ENCODE measurements around the gene RASGEF1B.
"Not testable (repeated sequence)": the region's sequence is repeated elsewhere in the genome, so short reads cannot be mapped to it uniquely, and the experiment has no call there.

Gene RASGEF1B

GRCh38 chr4:81498046-81498445, 26.3 kb upstream of the RASGEF1B start:
- DNase-seq (ENCODE audit: low read depth) = no peak

DNA sequence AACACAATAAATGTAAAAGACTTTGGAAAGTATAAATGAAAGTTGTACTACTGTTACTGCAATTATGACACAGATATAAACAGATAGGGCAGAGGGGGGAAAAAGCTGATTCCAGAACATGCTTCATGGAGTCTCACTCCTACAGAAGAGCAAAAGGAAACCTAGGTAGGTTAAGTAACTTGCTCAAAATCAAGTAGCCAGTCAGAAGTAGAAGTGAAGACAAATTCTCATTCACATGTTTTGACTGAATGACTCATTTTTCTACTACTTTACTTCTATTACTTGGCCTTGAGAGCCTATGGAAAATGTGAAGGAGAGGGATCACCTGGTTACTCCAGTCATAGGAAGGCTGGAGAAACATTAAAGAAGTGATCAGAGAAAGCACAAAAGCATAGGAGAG, 23.6 kb upstream of the RASGEF1B start:
- no peak for DNase-seq (ENCODE audit: low read depth)

GRCh38 chr4:81494031-81494431, 22.3 kb upstream of the RASGEF1B start:
- DNase-seq (ENCODE audit: low read depth) = no peak

- DNase-seq (ENCODE audit: low read depth) = no peak
These were observed 21.0 kb upstream of the RASGEF1B start for GRCh38 chr4:81492606-81493230.

- no peak for DNase-seq (ENCODE audit: low read depth)
These were observed 20.2 kb upstream of the RASGEF1B start for GRCh38 chr4:81491943-81492342.

GRCh38 chr4:81490403-81491160, 18.9 kb upstream of the RASGEF1B start:
- no peak for DNase-seq (ENCODE audit: low read depth)

GRCh38 chr4:81486502-81486901, 14.8 kb upstream of the RASGEF1B start:
- no peak for DNase-seq (ENCODE audit: low read depth)

DNA sequence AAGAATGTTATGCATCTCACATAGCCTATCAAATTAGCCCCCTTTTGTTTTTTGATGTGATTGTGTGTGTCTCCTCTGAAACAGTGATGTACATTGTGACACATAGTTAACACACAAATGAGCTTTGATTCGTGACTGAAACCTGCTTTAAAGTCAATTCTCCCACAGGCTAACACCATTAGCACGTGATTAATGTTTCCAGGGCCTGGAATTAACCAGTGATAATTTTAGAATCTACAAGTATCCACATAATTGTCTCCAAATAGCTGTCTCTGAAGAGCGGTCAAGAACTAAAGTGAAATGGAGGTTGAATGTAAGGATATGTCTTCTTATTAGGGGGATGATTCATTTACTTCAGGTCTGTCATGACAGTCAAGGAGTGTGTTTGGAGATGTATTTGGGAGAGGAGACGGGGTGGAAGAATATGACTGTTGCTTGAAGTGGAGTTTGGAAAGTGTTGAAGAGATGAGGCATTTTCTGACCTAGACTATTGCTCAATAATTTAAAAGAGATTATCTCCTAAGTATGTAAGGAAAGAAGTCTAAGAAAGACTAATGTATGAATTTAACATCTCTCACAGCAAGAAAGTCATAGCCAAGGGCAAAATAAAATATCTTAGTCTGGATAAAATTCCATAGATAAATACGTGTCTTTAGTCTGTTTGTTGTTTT, 13.7 kb upstream of the RASGEF1B start:
- no peak for DNase-seq (ENCODE audit: low read depth)

DNA sequence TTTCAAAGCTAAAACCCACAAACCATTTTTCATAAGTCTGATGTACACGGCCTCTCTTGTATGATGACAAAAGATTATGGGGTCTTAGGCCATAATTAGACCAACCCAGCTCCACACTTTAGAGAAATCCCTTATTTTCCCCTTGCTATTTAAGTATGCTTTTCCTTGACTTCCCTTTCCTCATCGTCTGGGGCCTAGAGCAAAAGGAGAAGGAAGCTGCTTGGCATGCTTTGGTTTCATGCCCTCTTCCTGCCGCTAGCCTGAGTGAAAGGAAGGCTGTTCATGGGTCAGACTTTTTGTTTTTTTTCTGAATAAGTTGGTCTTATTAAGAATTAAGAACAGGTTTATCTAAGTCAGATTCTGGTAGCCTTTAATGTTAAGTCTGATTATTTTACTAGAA, 10.6 kb upstream of the RASGEF1B start:
- no peak for DNase-seq (ENCODE audit: low read depth)

DNA sequence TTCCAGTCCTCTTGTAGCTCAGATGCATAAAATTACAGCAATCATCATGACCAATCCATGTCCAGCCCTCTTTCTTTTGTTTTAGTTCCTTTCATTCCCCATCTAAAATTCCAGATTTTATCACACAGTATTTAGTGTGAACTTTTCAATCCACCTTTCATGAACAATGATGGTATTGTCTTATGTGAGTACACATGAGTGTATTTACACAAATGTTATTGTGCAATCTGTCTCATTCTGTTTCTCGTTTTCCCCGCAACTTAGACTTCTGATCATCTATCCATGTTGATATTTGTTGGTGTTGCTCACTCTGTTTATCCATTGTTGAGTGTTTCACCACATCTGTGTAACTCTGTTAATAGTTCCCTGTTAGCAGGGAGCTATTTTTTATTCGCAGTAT, 9.4 kb upstream of the RASGEF1B start:
- no peak for DNase-seq (ENCODE audit: low read depth)

GRCh38 chr4:81479573-81479972, 7.9 kb upstream of the RASGEF1B start:
- not testable (repeated sequence) for DNase-seq (ENCODE audit: low read depth)

DNA sequence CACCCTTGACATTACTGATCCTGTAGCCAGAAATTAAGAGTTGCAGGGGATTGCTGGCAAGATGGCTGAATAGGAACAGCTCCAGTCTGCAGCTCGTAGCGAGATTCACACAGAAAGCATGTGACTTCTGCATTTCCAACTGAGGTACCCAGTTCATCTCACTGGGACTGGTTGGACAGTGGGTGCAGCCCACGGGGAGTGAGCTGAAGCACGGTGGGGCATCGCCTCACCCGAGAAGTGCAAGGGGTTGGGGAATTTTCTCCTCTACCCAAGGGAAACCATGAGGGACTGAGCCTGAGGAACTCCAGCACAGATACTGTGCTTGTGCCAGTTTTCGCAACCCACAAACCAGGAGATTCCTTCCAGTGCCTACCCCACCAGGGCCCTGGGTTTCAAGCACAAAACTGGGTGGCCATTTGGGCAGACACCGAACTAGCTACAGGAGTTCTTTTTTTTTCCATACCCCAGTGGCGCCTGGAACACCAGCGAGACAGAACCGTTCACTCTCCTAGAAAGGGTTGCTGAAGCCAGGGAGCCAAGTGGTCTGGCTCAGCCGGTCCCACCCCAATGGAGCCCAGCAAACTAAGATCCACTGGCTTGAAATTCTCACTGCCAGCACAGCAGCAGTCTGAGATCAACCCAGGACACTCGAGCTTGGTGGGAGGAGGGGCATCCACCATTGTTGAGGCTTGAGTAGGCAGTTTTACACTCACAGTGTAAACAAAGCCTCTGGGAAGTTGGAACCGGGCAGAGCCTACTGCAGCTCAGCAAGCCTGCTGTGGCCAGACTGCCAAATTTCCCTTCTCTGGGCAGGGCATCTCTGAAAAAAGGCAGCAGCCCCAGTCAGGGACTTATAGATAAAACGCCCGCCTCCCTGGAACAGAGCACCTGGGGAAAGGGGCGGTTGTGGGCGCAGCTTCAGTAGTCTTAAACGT, 1.9 kb upstream of the RASGEF1B start:
- DNase-seq (ENCODE audit: low read depth) = not testable (repeated sequence)

DNA sequence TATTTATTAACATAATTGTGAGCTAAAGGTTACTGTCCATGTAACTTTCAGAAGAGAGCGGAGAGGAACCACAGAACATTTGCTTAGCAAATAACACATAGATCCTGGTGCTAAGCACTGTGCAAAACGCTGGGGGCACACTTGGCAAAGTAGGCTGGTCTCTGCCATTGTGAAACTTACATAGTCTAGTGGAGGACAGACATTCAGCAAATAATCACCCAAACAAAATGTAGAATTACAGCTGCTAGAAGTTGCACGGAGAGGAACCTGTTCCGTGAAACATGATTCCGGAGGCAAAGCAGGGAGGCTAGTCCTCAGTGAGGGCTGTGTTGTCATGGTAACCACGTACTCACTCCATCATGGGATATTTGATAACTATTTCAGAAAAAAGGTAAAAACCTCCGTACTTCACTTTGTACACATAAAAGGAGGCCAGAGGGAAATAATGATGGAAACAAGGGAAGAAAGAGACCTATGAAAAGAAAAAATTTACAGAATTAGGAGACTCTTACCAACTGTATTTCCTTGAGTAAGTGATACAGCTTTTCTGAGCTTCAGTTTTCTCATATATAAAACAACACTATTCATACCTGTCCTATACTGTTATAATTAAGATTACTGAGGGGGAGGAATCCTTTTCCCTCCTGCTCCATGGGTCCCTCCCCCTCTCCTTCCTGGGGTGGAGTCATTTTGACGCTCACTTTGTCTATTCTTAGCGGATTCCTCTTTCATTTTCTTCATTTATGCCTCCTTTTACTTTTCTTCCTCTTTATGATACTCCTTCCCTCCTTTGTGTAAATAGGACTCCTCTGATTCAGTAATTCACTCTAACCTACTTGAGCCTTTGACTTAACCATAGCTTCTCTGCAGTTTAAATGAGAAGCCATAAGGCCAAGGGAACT, 825 bp upstream of the RASGEF1B start:
- DNase-seq (ENCODE audit: low read depth) = no peak

DNA sequence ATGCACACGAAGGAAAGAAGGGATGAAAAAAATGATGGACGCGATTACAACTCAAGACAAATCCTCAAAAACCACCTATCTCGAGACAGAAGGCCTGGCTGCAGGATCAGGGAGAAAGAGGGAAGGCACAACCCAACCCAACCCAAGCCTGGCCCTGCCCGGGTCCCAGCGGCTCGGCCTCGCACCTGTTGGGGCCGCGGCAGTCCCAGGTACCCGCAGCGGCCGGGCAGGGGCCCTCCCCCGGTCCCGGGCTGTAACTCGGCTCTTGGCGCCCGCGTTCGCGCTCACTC, 464 bp downstream of the RASGEF1B start:
- no peak for DNase-seq (ENCODE audit: low read depth)

- no peak for DNase-seq (ENCODE audit: low read depth)
These were observed 1.0 kb downstream of the RASGEF1B start for GRCh38 chr4:81470456-81471297.

GRCh38 chr4:81469781-81470455, 1.8 kb downstream of the RASGEF1B start:
- DNase-seq (ENCODE audit: low read depth) = no peak

GRCh38 chr4:81468678-81469077, 3.0 kb downstream of the RASGEF1B start:
- DNase-seq (ENCODE audit: low read depth) = no peak

GRCh38 chr4:81467672-81467964, 4.1 kb downstream of the RASGEF1B start:
- DNase-seq (ENCODE audit: low read depth) = no peak

DNA sequence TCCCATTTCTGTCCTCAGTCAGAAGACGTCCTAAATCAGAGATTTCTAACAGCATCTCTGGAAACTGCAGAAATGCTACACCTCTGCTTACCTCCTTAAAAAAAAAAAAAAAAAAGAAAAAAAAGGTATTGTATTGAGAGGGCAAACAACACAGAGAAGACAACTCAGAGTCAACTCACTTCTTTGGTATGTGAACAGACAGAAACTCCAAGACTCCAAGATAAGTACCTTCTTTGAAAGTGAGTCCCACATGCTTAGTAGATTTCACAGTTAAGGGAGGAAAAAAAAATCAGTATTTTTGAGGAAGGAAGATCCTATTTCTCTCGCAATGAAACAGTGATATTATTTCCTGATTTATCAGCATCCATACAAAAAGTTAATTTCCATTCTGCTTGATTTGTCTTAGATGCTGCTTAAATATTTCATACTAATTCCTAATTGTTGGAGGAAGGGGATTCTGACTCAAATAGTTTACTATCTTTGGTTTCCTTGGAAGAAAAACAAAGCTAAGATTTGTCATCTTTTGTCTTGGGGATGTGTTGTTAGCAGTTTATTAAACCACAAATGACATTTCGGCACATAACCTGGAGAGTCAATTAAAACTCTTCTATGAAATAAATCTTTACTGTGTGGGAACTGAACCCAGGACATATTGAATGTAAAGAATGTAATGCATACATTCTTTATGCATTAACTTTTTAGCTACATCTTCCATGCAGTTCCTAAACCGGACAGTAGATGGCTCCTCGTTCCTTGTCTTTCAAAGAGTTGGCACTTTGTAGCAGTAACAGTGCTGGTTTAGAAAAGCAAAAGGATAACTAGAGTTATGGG, 4.7 kb downstream of the RASGEF1B start:
- peak; percentile 36 for DNase-seq (ENCODE audit: low read depth)

Measured in CMK (cell line).